K562 (cell line): ENCODE measurements around the gene GAPDH. TPM values are rescaled to one million over a fixed set of nuclear protein-coding genes. Genes with fewer than 3 reads are reported as not detected.
A peak's percentile ranks its signal among the peaks of the same experiment; 100 is the strongest.

Source experiments
- ATAC-seq: fragments of 200-7000 bp; cut with Tn5 transposase; 3 replicates; pipeline ENCODE4 v1.9.1; 2020; ENCODE audit warnings: moderate library complexity
- BruUV-seq: library from RNA; stranded (reverse); fragments of 400-500 nt; replicated peaks from 2 replicates; lab custom pipeline; 2021; lab: Mats Ljungman, UMichigan
- CTCF ChIA-PET: fragments of 300-600 bp; formaldehyde crosslinking; extraction: SDS; loops from one replicate; lab custom pipeline; 2021; ENCODE audit warnings: low intra/inter-chr PET ratio; lab: Yijun Ruan, JAX
- POLR2A ChIA-PET: fragments of 300-600, 350-650 bp; sonication (Branson Sonifier 250); formaldehyde crosslinking; extraction: SDS; loops from one replicate; lab custom pipeline; 2021; ENCODE audit warnings: antibody characterized with exemption, inconsistent platforms; lab: Yijun Ruan, JAX
- DNase-seq, 4 experiments: peaks; one replicate each; pipeline versions ENCODE4 v3.0.0 to v3.0.0-alpha.2; 2011 to 2018; ENCODE audit warnings: low spot score in 3 of 4, mixed read lengths in 3 of 4; ENCODE audit errors: extremely low read depth in 1 of 4
- FAIRE-seq: peaks from 2 replicates; lab custom pipeline; 2011; peaks lifted over from hg19 to GRCh38; lab: Jason Lieb, UNC
- H2AFZ ChIP-seq: 2 replicates; pipeline ENCODE4 v1.6.0; 2011; ENCODE audit warnings: low read depth, low read length, control low read depth, inconsistent platforms
- H3K27ac ChIP-seq: fragments of 200-600 bp; 3 replicates; pipeline ENCODE4 v1.8.0; 2011; ENCODE audit warnings: low read depth, mild to moderate bottlenecking, control low read depth, inconsistent platforms, low read length, moderate library complexity, mixed read lengths; ENCODE audit errors: extremely low read depth
- H3K27me3 ChIP-seq, 2 experiments: fragments of 300-600 bp in 1 of 2; 2 replicates in 1 of 2; 3 replicates in 1 of 2; pipeline versions ENCODE4 v1.6.0 to v1.8.0; 2011; ENCODE audit warnings: inconsistent platforms in 2 of 2, low read length in 2 of 2, mild to moderate bottlenecking in 1 of 2, mixed read lengths in 1 of 2, moderate library complexity in 1 of 2; ENCODE audit not compliant: control insufficient read depth in 2 of 2, insufficient read depth in 2 of 2
- H3K36me3 ChIP-seq: fragments of 300-600 bp; 3 replicates; pipeline ENCODE4 v1.8.0; 2011; ENCODE audit warnings: mild to moderate bottlenecking, low read length, inconsistent platforms; ENCODE audit not compliant: control insufficient read depth, insufficient read depth
- H3K4me1 ChIP-seq, 2 experiments: fragments of 200-600 bp in 1 of 2; replicated peaks in 1 of 2; 2 replicates in 1 of 2; 3 replicates in 1 of 2; pipeline versions ENCODE4 v1.5.1 to v1.8.0; 2011; ENCODE audit warnings: inconsistent platforms in 2 of 2, low read length in 2 of 2, mild to moderate bottlenecking in 1 of 2, mixed read lengths in 1 of 2, moderate library complexity in 1 of 2; ENCODE audit not compliant: control insufficient read depth in 2 of 2, insufficient read depth in 2 of 2
- H3K4me2 ChIP-seq: 2 replicates; pipeline ENCODE4 v1.6.1; 2011; ENCODE audit warnings: low read length, control low read depth, inconsistent platforms, mixed read lengths; ENCODE audit not compliant: insufficient read depth
- H3K4me3 ChIP-seq: fragments of 200-600 bp; sonication (generic), shearing (Covaris generic); 2 replicates; pipeline ENCODE4 v1.5.1; 2016; ENCODE audit warnings: control low read depth, inconsistent platforms
- H3K79me2 ChIP-seq: fragments of 200-600 bp; 3 replicates; pipeline ENCODE4 v1.8.0; 2011; ENCODE audit warnings: low read length, inconsistent platforms; ENCODE audit not compliant: control insufficient read depth, insufficient read depth
- H3K9ac ChIP-seq, 2 experiments: 2 replicates each; pipeline versions ENCODE4 v1.6.0 to v1.6.1; 2011; ENCODE audit warnings: low read depth in 2 of 2, low read length in 2 of 2, control low read depth in 1 of 2, inconsistent platforms in 1 of 2, mild to moderate bottlenecking in 1 of 2, mixed read lengths in 1 of 2; ENCODE audit not compliant: insufficient read depth in 1 of 2
- H3K9me1 ChIP-seq: one replicate; pipeline ENCODE4 v1.6.0; 2011; ENCODE audit warnings: inconsistent platforms, mild to moderate bottlenecking, low read length, moderate library complexity; ENCODE audit not compliant: control insufficient read depth, insufficient read depth
- H3K9me3 ChIP-seq: replicated peaks from 2 replicates; pipeline ENCODE4 v1.5.1; 2011; ENCODE audit warnings: low read depth, low read length, inconsistent platforms; ENCODE audit not compliant: control insufficient read depth, insufficient read depth
- H4K20me1 ChIP-seq: replicated peaks from 2 replicates; pipeline ENCODE4 v1.6.1; 2011; ENCODE audit warnings: low read length, inconsistent platforms, mixed read lengths; ENCODE audit not compliant: control insufficient read depth, insufficient read depth
- FOXJ3 ChIP-seq: sonication (generic); formaldehyde crosslinking; IDR thresholded peaks from 2 replicates; pipeline ENCODE4 v1.4.0; 2020; ENCODE audit warnings: mild to moderate bottlenecking, missing genetic modification reagents
- RFX1 ChIP-seq: fragments of 450-650 bp; IDR thresholded peaks from 2 replicates; pipeline ENCODE4 v1.6.1; 2016; ENCODE audit warnings: mild to moderate bottlenecking, moderate library complexity
- SIX5 ChIP-seq, 2 experiments: IDR thresholded peaks; 2 replicates each; pipeline ENCODE4 v1.6.1; 2011; ENCODE audit warnings: low read length in 2 of 2, borderline replicate concordance in 1 of 2, low read depth in 1 of 2, mild to moderate bottlenecking in 1 of 2, moderate library complexity in 1 of 2; ENCODE audit not compliant: insufficient read depth in 1 of 2
- ZNF121 ChIP-seq: sonication (generic); formaldehyde crosslinking; conservative IDR thresholded peaks from 2 replicates; pipeline ENCODE4 v1.8.0; 2022; ENCODE audit warnings: missing genetic modification reagents
- WGBS: fragments of 100-300 bp; shearing (Covaris generic); methylation state at CpG from one replicate; pipeline ENCODE4 v1.1.6; 2016; ENCODE audit warnings: low coverage, mixed read lengths; ENCODE audit not compliant: insufficient coverage; ENCODE audit errors: missing lambda C conversion rate; 5-methylcytosine and 5-hydroxymethylcytosine counted together
- in situ Hi-C: fragments of 300-500 bp; cut with MboI; formaldehyde crosslinking; loops from 4 replicates; pipeline ENCODE4 v1.15.0; 2018; ENCODE audit warnings: inconsistent platforms, mixed read lengths
- intact Hi-C: fragments of 100-400 bp; cut with micrococcal nuclease; formaldehyde crosslinking; loops from 2 replicates; pipeline ENCODE4 v1.14.2; 2022
- polyA plus RNA-seq, 8 experiments: library from polyadenylated mRNA; depleted of rRNA in 4 of 8; stranded (reverse) in 5 of 8; unstranded in 3 of 8; fragments of >200 nt; fragmentation: Nextera tagmentation in 2 of 8; fragmentation: Illumina TruSeq in 1 of 8; extraction: Ambion mirVana in 2 of 8; extraction: Trizol in 1 of 8; gene quantifications; 2 replicates each; pipeline versions ENCODE4 v1.2.1 to v1.2.3, GENCODE V29; 2011 to 2014; ENCODE audit warnings: inconsistent platforms in 1 of 8, missing spikeins in 1 of 8
- total RNA-seq, 7 experiments: library from RNA; depleted of rRNA in 6 of 7; stranded (reverse); fragments of >200 nt in 6 of 7; fragmentation: Illumina TruSeq in 2 of 7; extraction: Trizol in 2 of 7; gene quantifications; 2 replicates each; pipeline versions ENCODE4 v1.2.1 to v1.2.3, GENCODE V29; 2011 to 2021; ENCODE audit warnings: low replicate concordance in 1 of 7
- TF ChIP-seq, protein P1 (sequence below): fragments of 450-650 bp; formaldehyde crosslinking; IDR thresholded peaks from 2 replicates; pipeline ENCODE4 v1.4.0; 2022; ENCODE audit warnings: missing genetic modification characterization

The GAPDH gene
- total and polyA plus RNA-seq, 9 of the 15 experiments (the other 6 are each of a cell fraction or from before 2014, with no cell fraction given), result 2,206 to 6,793 (median 4,217) TPM

DNA sequence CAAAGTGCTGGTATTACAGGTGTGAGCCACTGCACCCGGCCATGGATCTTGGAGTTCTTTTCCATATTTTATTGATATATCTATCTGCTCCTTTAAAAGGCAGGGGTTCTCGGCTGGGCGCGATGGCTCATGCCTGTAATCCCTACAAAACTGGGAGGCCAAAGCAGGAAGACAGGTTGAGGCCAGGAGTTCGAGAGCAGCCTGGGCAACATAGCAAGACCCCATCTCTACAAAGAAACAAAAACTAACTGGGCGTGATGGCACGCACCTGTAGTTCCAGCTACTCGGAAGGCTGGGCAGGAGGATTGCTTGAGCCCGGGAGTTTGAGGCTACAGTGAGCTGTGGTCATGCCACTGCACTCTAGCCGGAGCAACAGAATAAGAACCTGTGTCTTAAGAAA is 12.1 kb upstream of the GAPDH start:
- no peak overlapping the region for H3K27ac ChIP-seq
- WGBS, result 91% methylated on average over 10 of the region's 10 CpGs
- no peaks in the 10 kb centered on the region for H3K4me1 ChIP-seq
- no peak overlapping the region for H3K4me2 ChIP-seq
- H3K9me1 ChIP-seq, result no peaks in the 10 kb centered on the region
- H2AFZ ChIP-seq, result no peak overlapping the region
- no peaks in the 10 kb centered on the region for H4K20me1 ChIP-seq
- H3K27me3 ChIP-seq, result no peaks in the 10 kb centered on the region
- no peak for ATAC-seq
- DNase-seq, result no peak
- no peaks in the 10 kb centered on the region for H3K9me3 ChIP-seq
- POLR2A ChIA-PET, result no interaction called here
- H3K36me3 ChIP-seq, result peaks cover 96% of the 10 kb centered on the region
- in situ Hi-C loops, result no loop called here
- H3K79me2 ChIP-seq, result no peaks in the 10 kb centered on the region
- TF ChIP-seq, protein P1, sequence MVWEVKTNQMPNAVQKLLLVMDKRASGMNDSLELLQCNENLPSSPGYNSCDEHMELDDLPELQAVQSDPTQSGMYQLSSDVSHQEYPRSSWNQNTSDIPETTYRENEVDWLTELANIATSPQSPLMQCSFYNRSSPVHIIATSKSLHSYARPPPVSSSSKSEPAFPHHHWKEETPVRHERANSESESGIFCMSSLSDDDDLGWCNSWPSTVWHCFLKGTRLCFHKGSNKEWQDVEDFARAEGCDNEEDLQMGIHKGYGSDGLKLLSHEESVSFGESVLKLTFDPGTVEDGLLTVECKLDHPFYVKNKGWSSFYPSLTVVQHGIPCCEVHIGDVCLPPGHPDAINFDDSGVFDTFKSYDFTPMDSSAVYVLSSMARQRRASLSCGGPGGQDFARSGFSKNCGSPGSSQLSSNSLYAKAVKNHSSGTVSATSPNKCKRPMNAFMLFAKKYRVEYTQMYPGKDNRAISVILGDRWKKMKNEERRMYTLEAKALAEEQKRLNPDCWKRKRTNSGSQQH (CRISPR knock-in tag), result no peak
- peak; percentile 46 for TF ChIP-seq ZNF121 (CRISPR knock-in tag)
- no peak for TF ChIP-seq SIX5 (IDR thresholded peaks at IDR 0.05; ENCODE audit: borderline replicate concordance in 1 of 2, insufficient read depth in 1 of 2, low read depth in 1 of 2, low read length in 2 of 2)
- TF ChIP-seq, all 486 proteins: peak for 1
- CTCF ChIA-PET, result no interaction called here
- FAIRE-seq, result no peak
- BruUV-seq, result no TSS peak
- intact Hi-C loops, result no loop called here
- H3K4me3 ChIP-seq, result no peak overlapping the region
- H3K9ac ChIP-seq, result no peak overlapping the region

DNA sequence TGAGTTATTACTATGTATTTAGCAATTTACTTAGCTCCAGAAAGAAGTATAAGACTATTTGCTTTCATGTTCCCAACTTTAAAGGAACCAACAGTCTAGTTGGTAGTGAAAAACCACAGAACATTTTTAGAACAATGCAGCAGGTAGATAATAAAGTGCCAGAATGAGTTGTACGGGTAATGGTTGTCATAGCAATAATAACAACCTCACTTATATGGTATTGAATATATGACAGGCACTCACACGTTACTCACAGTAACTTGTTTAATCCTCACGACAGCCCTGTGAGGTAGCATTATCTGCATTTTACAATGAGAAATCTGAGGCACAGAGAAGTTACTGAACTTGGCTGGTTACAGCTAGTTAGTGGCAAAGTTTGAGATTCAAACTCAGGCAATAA is 10.6 kb upstream of the GAPDH start:
- in situ Hi-C loops, result no loop called here
- Histone ChIP-seq H3K27ac (no peak overlapping the region), H3K27me3 (no peaks in the 10 kb centered on the region), H3K9me3 (no peaks in the 10 kb centered on the region), H3K4me3 (no peak overlapping the region), H3K9me1 (no peaks in the 10 kb centered on the region), H3K4me2 (no peak overlapping the region), H3K4me1 (no peaks in the 10 kb centered on the region), H4K20me1 (no peaks in the 10 kb centered on the region), H3K79me2 (no peaks in the 10 kb centered on the region), H2AFZ (no peak overlapping the region), H3K36me3 (peaks cover 96% of the 10 kb centered on the region), H3K9ac (no peak overlapping the region)
- DNase-seq, result no peak
- intact Hi-C loops, result no loop called here
- POLR2A ChIA-PET, result interaction anchor here (0.7 to 1.4 kb wide), 5 partner anchors 9 to 40 kb away, joined by 3 to 6 read pairs (median 3); no protein-coding TSS in a partner anchor
- 91% methylated on average over 3 of the region's 3 CpGs for WGBS
- TF ChIP-seq FOXJ3 (CRISPR knock-in tag) (no peak), RFX1 (peak; percentile 15; the same call in 1 of the 2 replicates)
- ATAC-seq, result no peak
- no TSS peak for BruUV-seq
- CTCF ChIA-PET, result no interaction called here
- FAIRE-seq, result no peak
